H1 (cell line): Measurements from ENCODE around the gene ISG15. TPM values are rescaled to one million over a fixed set of nuclear protein-coding genes. Genes with fewer than 3 reads are reported as not detected.

ENCODE experiments used
- BCL11A ChIP-seq, 2 experiments: IDR thresholded peaks; one replicate each; pipeline ENCODE4 v1.6.1; 2011; ENCODE audit warnings: low read depth in 2 of 2, low read length in 2 of 2, mild to moderate bottlenecking in 2 of 2
- POU5F1 ChIP-seq: IDR thresholded peaks from 2 replicates; pipeline ENCODE4 v1.6.1; 2011; ENCODE audit warnings: low read depth, mild to moderate bottlenecking, low read length, moderate library complexity
- RBBP5 ChIP-seq: IDR thresholded peaks from 2 replicates; pipeline ENCODE4 v1.7.1; 2012; ENCODE audit warnings: low read depth, mild to moderate bottlenecking, inconsistent platforms, low read length, moderate library complexity, borderline replicate concordance
- TAF1 ChIP-seq: IDR thresholded peaks from 2 replicates; pipeline ENCODE4 v1.6.1; 2011; ENCODE audit warnings: mild to moderate bottlenecking, low read depth, low read length
- TCF12 ChIP-seq: IDR thresholded peaks from 2 replicates; pipeline ENCODE4 v1.6.1; 2011; ENCODE audit warnings: low read depth, mild to moderate bottlenecking, low read length
- TEAD4 ChIP-seq: IDR thresholded peaks from 2 replicates; pipeline ENCODE4 v1.6.1; 2012; ENCODE audit warnings: low read depth, low read length, inconsistent platforms, mixed read lengths
- polyA plus RNA-seq, 7 experiments: library from polyadenylated mRNA; depleted of rRNA in 3 of 7; stranded (reverse) in 5 of 7; unstranded in 2 of 7; fragments of >200 nt in 5 of 7; fragments of 200-250 nt in 2 of 7; gene quantifications; 1 replicate in 5 of 7; 2 replicates in 1 of 7; 4 replicates in 1 of 7; pipeline versions ENCODE4 v1.2.1 to v1.2.3, GENCODE V29; 2011 to 2013; ENCODE audit warnings: missing spikeins in 2 of 7, mixed read lengths in 2 of 7
- total RNA-seq: library from RNA; stranded (reverse); fragmentation: NEBNext Ultra II Directional; extraction: Animal tissue kit (Norgen Biotek cat#: 25700); gene quantifications from 2 replicates; pipeline ENCODE4 v1.2.1, GENCODE V29; 2021
- TF ChIP-seq, protein P1 (sequence below): fragments of 300-600 bp; sonication (generic); IDR thresholded peaks from 2 replicates; pipeline ENCODE4 v1.7.1; 2012; ENCODE audit warnings: low read length, moderate library complexity, mild to moderate bottlenecking, inconsistent platforms; ENCODE audit not compliant: insufficient replicate concordance
- TF ChIP-seq, protein P2 (sequence below): IDR thresholded peaks from 2 replicates; pipeline ENCODE4 v1.6.1; 2012; ENCODE audit warnings: low read length, inconsistent platforms

ISG15 gene
- total and polyA plus RNA-seq, 2 of the 8 experiments (the other 6 are each of a cell fraction or from before 2014, with no cell fraction given), result 29.3 to 121 TPM

- TF ChIP-seq, protein P1, sequence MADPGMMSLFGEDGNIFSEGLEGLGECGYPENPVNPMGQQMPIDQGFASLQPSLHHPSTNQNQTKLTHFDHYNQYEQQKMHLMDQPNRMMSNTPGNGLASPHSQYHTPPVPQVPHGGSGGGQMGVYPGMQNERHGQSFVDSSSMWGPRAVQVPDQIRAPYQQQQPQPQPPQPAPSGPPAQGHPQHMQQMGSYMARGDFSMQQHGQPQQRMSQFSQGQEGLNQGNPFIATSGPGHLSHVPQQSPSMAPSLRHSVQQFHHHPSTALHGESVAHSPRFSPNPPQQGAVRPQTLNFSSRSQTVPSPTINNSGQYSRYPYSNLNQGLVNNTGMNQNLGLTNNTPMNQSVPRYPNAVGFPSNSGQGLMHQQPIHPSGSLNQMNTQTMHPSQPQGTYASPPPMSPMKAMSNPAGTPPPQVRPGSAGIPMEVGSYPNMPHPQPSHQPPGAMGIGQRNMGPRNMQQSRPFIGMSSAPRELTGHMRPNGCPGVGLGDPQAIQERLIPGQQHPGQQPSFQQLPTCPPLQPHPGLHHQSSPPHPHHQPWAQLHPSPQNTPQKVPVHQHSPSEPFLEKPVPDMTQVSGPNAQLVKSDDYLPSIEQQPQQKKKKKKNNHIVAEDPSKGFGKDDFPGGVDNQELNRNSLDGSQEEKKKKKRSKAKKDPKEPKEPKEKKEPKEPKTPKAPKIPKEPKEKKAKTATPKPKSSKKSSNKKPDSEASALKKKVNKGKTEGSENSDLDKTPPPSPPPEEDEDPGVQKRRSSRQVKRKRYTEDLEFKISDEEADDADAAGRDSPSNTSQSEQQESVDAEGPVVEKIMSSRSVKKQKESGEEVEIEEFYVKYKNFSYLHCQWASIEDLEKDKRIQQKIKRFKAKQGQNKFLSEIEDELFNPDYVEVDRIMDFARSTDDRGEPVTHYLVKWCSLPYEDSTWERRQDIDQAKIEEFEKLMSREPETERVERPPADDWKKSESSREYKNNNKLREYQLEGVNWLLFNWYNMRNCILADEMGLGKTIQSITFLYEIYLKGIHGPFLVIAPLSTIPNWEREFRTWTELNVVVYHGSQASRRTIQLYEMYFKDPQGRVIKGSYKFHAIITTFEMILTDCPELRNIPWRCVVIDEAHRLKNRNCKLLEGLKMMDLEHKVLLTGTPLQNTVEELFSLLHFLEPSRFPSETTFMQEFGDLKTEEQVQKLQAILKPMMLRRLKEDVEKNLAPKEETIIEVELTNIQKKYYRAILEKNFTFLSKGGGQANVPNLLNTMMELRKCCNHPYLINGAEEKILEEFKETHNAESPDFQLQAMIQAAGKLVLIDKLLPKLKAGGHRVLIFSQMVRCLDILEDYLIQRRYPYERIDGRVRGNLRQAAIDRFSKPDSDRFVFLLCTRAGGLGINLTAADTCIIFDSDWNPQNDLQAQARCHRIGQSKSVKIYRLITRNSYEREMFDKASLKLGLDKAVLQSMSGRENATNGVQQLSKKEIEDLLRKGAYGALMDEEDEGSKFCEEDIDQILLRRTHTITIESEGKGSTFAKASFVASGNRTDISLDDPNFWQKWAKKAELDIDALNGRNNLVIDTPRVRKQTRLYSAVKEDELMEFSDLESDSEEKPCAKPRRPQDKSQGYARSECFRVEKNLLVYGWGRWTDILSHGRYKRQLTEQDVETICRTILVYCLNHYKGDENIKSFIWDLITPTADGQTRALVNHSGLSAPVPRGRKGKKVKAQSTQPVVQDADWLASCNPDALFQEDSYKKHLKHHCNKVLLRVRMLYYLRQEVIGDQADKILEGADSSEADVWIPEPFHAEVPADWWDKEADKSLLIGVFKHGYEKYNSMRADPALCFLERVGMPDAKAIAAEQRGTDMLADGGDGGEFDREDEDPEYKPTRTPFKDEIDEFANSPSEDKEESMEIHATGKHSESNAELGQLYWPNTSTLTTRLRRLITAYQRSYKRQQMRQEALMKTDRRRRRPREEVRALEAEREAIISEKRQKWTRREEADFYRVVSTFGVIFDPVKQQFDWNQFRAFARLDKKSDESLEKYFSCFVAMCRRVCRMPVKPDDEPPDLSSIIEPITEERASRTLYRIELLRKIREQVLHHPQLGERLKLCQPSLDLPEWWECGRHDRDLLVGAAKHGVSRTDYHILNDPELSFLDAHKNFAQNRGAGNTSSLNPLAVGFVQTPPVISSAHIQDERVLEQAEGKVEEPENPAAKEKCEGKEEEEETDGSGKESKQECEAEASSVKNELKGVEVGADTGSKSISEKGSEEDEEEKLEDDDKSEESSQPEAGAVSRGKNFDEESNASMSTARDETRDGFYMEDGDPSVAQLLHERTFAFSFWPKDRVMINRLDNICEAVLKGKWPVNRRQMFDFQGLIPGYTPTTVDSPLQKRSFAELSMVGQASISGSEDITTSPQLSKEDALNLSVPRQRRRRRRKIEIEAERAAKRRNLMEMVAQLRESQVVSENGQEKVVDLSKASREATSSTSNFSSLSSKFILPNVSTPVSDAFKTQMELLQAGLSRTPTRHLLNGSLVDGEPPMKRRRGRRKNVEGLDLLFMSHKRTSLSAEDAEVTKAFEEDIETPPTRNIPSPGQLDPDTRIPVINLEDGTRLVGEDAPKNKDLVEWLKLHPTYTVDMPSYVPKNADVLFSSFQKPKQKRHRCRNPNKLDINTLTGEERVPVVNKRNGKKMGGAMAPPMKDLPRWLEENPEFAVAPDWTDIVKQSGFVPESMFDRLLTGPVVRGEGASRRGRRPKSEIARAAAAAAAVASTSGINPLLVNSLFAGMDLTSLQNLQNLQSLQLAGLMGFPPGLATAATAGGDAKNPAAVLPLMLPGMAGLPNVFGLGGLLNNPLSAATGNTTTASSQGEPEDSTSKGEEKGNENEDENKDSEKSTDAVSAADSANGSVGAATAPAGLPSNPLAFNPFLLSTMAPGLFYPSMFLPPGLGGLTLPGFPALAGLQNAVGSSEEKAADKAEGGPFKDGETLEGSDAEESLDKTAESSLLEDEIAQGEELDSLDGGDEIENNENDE, result no peak
- no peak for TF ChIP-seq TCF12
- TF ChIP-seq RBBP5, result no peak
- TF ChIP-seq TAF1, result no peak
- TF ChIP-seq, protein P2, sequence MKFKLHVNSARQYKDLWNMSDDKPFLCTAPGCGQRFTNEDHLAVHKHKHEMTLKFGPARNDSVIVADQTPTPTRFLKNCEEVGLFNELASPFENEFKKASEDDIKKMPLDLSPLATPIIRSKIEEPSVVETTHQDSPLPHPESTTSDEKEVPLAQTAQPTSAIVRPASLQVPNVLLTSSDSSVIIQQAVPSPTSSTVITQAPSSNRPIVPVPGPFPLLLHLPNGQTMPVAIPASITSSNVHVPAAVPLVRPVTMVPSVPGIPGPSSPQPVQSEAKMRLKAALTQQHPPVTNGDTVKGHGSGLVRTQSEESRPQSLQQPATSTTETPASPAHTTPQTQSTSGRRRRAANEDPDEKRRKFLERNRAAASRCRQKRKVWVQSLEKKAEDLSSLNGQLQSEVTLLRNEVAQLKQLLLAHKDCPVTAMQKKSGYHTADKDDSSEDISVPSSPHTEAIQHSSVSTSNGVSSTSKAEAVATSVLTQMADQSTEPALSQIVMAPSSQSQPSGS, result no peak
- TF ChIP-seq POU5F1, result no peak
- no peak for TF ChIP-seq BCL11A (IDR thresholded peaks at IDR 0.05; ENCODE audit: low read depth in 2 of 2, low read length in 2 of 2)
- no peak for TF ChIP-seq TEAD4
Observed at GRCh38 chr1:1048765-1049164, 35.5 kb downstream of the ISG15 start (continued).
